Fibroblast of mammary gland (primary cell): Measurements from ENCODE around the gene GPR61.

ENCODE experiments used
- DNase-seq: peaks from one replicate; pipeline ENCODE4 v3.0.0-alpha.2; 2010; ENCODE audit warnings: low read depth
- H3K4me3 ChIP-seq: 2 replicates; pipeline ENCODE4 v1.5.1; 2011; ENCODE audit warnings: low read depth, mild to moderate bottlenecking, low read length, moderate library complexity; ENCODE audit not compliant: control insufficient read depth
- CTCF ChIP-seq: conservative IDR thresholded peaks from 2 replicates; pipeline ENCODE4 v1.5.1; 2011; ENCODE audit warnings: low read depth, low read length, inconsistent platforms; ENCODE audit not compliant: control insufficient read depth, insufficient read depth

Gene GPR61

GRCh38 chr1:109543283-109543987 is 3.8 kb downstream of the GPR61 start:
- DNase-seq, result no peak
- no peak for TF ChIP-seq CTCF
- H3K4me3 ChIP-seq, result no peak overlapping the region

GRCh38 chr1:109543988-109544735 is 4.5 kb downstream of the GPR61 start:
- DNase-seq, result no peak
- no peak overlapping the region for H3K4me3 ChIP-seq
- no peak for TF ChIP-seq CTCF

GRCh38 chr1:109546311-109547109 is 6.8 kb downstream of the GPR61 start:
- peak overlapping the region; percentile 93 for H3K4me3 ChIP-seq
- peak; percentile 87 for TF ChIP-seq CTCF

GRCh38 chr1:109547463-109548320 is 8.0 kb downstream of the GPR61 start:
- H3K4me3 ChIP-seq, result peak overlapping the region; percentile 93
- peak; percentile 16 for DNase-seq
- TF ChIP-seq CTCF, result no peak

More at GRCh38 chr1:109546311-109547109, 6.8 kb downstream of the GPR61 start:
- DNase-seq, result peak; percentile 89

- peak; percentile 95 for DNase-seq
- no peak for TF ChIP-seq CTCF
- H3K4me3 ChIP-seq, result peak within 1 kb of the TSS; percentile 93
These were observed 8.9 kb downstream of the GPR61 start, which contains the start of gene GNAI3 for GRCh38 chr1:109548321-109549267. GNAI3 (plus strand) TSS chr1:109548615; CDS start chr1:109548721, 106 bp downstream.
